Left ventricle myocardium inferior (tissue), 1 donor: ENCODE results near the gene PFKL. TPM values are rescaled to one million over a fixed set of nuclear protein-coding genes. Genes with fewer than 3 reads are reported as not detected.

Experiments
- DNase-seq: peaks from one replicate; pipeline ENCODE4 v3.0.0-alpha.2; 2020
- H3K27ac ChIP-seq: fragments of 200-600 bp; replicated peaks from 2 replicates; pipeline ENCODE4 v1.8.0; 2021
- H3K27me3 ChIP-seq: fragments of 200-600 bp; 2 replicates; pipeline ENCODE4 v1.8.0; 2021; ENCODE audit warnings: low read depth
- H3K36me3 ChIP-seq: fragments of 200-600 bp; 2 replicates; pipeline ENCODE4 v1.8.0; 2021
- H3K4me1 ChIP-seq: fragments of 200-600 bp; 2 replicates; pipeline ENCODE4 v1.8.0; 2021
- H3K4me3 ChIP-seq: fragments of 200-600 bp; 2 replicates; pipeline ENCODE4 v1.8.0; 2021; ENCODE audit warnings: mild to moderate bottlenecking, moderate library complexity
- H3K9me3 ChIP-seq: fragments of 200-600 bp; replicated peaks from 2 replicates; pipeline ENCODE4 v1.8.0; 2021
- intact Hi-C: fragments of 100-400 bp; cut with micrococcal nuclease; formaldehyde crosslinking; loops from one replicate; pipeline ENCODE4 v1.11.0; 2022
- total RNA-seq: library from RNA; stranded (reverse); fragmentation: NEBNext Ultra II Directional; extraction: Animal tissue kit (Norgen Biotek cat#: 25700); gene quantifications from one replicate; pipeline ENCODE4 v1.2.1, GENCODE V29; 2021
- TF ChIP-seq, protein P1 (sequence below): fragments of 200-600 bp; IDR thresholded peaks from 2 replicates; pipeline ENCODE4 v1.8.0; 2021; ENCODE audit warnings: antibody characterized with exemption, mild to moderate bottlenecking, borderline replicate concordance
- donor health status: DM: no; HTN: yes; CAD: no; lungs with severe emphysema.

Gene PFKL
- total RNA-seq, 1 donor from 2014 or later, result 47.7 TPM

- intact Hi-C loops, result no loop called here
- no peak overlapping the region for H3K4me3 ChIP-seq
- TF ChIP-seq, protein P1, sequence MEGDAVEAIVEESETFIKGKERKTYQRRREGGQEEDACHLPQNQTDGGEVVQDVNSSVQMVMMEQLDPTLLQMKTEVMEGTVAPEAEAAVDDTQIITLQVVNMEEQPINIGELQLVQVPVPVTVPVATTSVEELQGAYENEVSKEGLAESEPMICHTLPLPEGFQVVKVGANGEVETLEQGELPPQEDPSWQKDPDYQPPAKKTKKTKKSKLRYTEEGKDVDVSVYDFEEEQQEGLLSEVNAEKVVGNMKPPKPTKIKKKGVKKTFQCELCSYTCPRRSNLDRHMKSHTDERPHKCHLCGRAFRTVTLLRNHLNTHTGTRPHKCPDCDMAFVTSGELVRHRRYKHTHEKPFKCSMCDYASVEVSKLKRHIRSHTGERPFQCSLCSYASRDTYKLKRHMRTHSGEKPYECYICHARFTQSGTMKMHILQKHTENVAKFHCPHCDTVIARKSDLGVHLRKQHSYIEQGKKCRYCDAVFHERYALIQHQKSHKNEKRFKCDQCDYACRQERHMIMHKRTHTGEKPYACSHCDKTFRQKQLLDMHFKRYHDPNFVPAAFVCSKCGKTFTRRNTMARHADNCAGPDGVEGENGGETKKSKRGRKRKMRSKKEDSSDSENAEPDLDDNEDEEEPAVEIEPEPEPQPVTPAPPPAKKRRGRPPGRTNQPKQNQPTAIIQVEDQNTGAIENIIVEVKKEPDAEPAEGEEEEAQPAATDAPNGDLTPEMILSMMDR, result no peak
- H3K27me3 ChIP-seq, result peaks cover 92% of the 10 kb centered on the region
- no peak for DNase-seq
- no peaks in the 10 kb centered on the region for H3K9me3 ChIP-seq
- no peaks in the 10 kb centered on the region for H3K4me1 ChIP-seq
- H3K36me3 ChIP-seq, result no peaks in the 10 kb centered on the region
- H3K27ac ChIP-seq, result no peak overlapping the region
Measured at GRCh38 chr21:44375761-44376241, 75.9 kb downstream of the PFKL start.

DNA sequence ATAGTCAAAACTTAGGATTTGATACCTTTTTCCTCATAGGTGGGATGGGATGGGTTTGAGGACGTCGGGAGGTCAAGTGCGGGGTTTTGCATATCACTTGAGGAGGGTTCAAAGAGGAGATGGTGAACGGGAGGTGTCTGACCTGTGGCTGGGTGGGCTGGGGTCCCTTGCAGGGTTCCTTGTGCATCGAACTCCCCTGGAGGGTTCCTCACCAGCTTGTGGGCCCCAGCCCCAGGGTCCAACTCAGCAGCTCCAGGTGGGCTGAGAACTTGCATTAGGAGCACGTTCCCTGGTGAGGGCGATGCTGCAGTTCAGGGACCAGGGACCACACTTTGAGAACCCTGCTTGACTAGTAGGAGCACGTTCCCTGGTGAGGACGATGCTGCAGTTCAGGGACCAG, 76.8 kb downstream of the PFKL start:
- Histone ChIP-seq H3K9me3 (no peaks in the 10 kb centered on the region), H3K4me1 (no peaks in the 10 kb centered on the region), H3K27ac (no peak overlapping the region), H3K36me3 (no peaks in the 10 kb centered on the region), H3K27me3 (peaks cover 90% of the 10 kb centered on the region), H3K4me3 (no peak overlapping the region)
- intact Hi-C loops, result no loop called here
- TF ChIP-seq, protein P1, result no peak
- DNase-seq, result no peak

Other genes with a start within 250 kb of the PFKL start
- 7.4 TPM for gene PWP2, start 192.7 kb upstream of the PFKL start, total RNA-seq
- gene GATD3, start 166.4 kb upstream of the PFKL start, total RNA-seq, result 143 TPM
- gene ICOSLG, start 59.1 kb upstream of the PFKL start, total RNA-seq, result 4.7 TPM
- not detected for gene DNMT3L, start 38.2 kb upstream of the PFKL start, total RNA-seq
- gene AIRE, start 14.2 kb upstream of the PFKL start, total RNA-seq, result not detected
- gene CFAP410, start 39.3 kb downstream of the PFKL start, total RNA-seq, result 12.0 TPM
- gene TRPM2, start 53.6 kb downstream of the PFKL start, total RNA-seq, result 1.8 TPM
- 1.8 TPM for gene LRRC3, start 155.5 kb downstream of the PFKL start, total RNA-seq
- not detected for gene KRTAP10-1, start 240.1 kb downstream of the PFKL start, total RNA-seq